ENCODE measurements around the gene PIAS1.
"Not testable (repeated sequence)": the region's sequence is repeated elsewhere in the genome, so short reads cannot be mapped to it uniquely, and the experiment has no call there.

Gene PIAS1

DNA sequence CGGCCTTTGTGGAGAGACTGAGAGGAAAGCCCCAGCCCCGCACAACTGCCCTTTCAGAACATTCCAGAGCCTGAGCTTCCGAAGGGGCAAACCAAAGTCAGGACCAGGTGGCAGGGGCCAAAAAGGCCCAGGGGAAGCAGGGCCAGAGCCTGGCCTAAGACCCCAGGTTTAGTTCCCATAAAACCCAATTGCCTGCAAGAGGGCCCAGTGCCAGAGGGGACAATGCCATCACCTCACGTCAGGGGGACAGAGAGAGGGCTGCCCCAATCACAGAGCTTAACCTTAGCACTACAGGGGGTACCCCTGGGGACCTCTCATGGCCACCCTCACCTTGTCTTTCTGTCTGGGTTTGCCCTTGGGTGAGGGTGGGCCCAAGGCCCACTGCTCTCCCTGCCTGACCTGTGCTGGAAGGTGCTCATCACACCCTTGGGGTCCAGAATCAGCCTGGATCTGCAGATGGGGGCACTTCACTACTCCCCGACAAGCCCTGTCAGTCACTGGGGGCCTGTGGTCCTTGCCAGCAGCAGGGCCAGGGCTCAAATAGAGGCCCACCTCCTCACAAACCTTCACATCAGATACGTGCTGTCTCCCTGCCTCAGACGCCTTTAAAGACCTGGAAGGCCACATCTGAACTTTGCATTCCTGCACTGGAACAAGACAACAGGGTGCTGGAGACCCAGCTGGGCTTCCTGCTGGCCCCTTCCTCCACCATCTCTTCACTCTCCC, 147.2 kb downstream of the PIAS1 start:
- in situ Hi-C loops (cut with HindIII; ENCODE audit: low sequenced_read_pairs): no loop called here

DNA sequence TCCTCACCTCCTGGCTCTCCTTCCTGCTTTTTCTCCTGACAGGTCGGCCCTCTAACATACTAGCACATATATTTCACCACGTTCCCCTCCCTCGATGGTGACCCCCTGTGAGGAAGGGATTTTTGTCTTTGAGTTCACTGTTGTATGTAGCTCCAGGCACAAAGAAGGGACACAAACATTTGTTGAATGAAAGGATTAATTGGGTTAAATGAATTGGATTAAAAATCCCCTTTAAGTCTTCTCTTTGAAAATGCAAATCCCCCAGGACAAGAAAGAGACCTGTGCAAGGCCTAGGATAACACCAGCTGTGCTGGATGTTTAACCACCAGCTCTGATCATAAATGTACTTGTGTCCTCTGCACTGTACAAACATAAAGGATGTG, 147.8 kb downstream of the PIAS1 start:
- in situ Hi-C loops (cut with HindIII; ENCODE audit: low sequenced_read_pairs): no loop called here

GRCh38 chr15:68202994-68203393, 148.9 kb downstream of the PIAS1 start:
- in situ Hi-C loops (cut with HindIII; ENCODE audit: low sequenced_read_pairs): not testable (repeated sequence)

DNA sequence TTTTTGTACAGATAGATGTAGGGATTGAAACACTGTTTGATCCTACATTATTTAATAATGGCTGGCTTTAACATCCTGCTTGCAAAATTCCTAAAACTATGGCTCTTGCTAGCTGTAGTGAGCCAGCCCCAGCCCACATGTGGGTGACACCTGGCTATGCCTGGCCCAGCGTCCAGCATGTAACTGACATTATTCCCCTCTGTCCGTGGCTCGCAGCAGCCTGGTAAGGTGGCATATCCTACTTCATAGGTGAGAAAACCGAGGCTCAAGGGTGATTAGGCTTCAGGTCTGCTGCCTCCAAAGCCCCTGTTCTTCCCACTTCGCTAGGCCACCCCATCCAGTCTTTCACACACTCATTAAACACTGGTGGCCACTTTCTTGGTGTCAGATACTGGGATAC, 149.4 kb downstream of the PIAS1 start:
- in situ Hi-C loops (cut with HindIII; ENCODE audit: low sequenced_read_pairs): no loop called here

GRCh38 chr15:68203956-68204355, 149.8 kb downstream of the PIAS1 start:
- in situ Hi-C loops (cut with HindIII; ENCODE audit: low sequenced_read_pairs): no loop called here

GRCh38 chr15:68204361-68204760, 150.2 kb downstream of the PIAS1 start:
- in situ Hi-C loops (cut with HindIII; ENCODE audit: low sequenced_read_pairs): no loop called here

DNA sequence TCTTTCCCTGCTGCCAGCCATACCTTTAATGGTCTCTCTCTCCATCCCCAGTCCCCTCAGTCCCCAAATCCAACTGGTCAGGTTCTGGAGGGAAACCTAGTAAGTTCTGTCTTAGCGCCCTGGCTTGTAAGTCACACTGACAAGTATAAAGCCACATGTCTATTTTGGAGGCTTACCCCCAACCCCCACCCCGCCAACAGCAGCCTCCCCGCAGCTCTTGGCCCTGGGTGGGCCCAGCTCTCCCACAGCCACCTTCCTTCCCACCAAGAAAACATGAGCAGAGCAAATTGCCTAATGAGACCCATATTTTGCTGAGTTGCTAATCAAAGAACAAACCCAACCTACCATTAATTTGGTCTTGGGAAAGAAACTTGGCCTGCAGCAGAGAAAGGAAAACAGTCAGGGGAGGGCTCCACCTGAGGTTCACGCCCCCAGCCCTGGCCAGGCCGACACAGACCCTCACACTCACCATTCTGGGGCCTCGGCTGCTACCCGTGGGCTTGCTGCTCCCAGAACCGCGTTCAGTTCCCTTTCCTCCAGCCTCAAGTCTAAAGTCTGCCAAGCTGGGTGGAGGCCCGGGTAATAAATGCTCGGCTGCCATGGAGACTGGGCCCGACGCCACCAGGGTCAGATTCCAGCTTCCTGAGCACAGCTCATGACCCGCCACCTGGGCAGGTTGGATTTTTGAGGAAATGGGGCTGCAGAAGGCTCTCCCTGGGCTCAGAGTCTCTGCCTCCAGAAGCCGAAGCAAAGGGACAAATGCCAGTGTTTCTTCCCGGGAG, 150.9 kb downstream of the PIAS1 start, which contains the start of gene CALML4:
CALML4 (minus strand) TSS at position 557 of the 782 bp plus-strand sequence; CDS start at position 472, 85 bp downstream.
- in situ Hi-C loops (cut with HindIII; ENCODE audit: low sequenced_read_pairs): no loop called here

GRCh38 chr15:68205558-68205944, 151.4 kb downstream of the PIAS1 start:
- in situ Hi-C loops (cut with HindIII; ENCODE audit: low sequenced_read_pairs): no loop called here

DNA sequence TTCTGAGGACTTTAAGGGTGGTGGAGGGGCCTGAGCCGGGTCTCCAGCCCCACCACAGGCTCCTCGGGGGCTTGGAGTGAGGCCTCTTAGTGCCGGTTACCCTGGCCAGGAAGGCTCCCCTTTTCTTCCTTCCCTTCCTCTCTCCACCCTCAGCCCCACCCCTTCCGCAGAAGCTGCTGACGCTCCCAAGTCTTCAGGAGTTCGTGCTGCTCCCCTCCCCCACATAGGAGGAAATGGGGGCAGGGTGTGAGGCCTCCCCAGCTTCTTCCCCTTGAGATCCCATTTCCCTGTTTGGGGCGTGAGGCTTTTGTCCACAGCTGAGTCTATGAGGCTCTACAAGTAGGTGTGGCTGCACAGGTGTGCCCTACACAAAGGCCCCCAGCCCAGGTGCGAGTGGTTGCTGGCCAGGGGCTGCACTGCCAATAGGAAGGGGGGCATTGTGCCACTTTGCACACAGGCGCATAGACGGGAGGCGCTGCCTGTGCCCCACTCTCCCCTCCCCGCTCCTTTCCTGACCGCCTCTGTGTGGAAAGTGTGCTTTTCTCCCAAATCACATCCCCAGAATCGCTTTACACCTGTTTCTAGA, 151.9 kb downstream of the PIAS1 start:
- in situ Hi-C loops (cut with HindIII; ENCODE audit: low sequenced_read_pairs): no loop called here

DNA sequence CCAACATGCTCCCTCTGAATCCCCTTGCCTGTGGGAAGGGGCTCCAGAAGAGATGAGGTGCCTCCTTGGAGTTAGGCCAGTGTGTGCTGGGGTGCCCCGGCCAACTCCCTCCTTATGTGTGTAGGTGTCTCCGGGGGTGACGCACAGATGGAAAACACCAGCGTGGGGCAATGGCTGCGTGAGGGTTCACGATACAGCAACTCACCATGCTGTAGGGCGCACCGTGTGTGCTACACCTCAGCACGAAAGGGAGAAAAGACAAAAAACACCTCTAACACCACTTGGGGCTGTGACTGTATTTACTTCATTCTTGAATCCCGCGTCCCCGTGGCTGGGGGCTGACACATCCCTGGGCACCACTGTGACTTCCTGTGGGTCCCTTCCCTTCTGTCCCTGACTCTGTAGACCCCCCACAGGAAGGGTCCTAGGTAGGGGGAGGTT, 152.6 kb downstream of the PIAS1 start:
- in situ Hi-C loops (cut with HindIII; ENCODE audit: low sequenced_read_pairs): no loop called here

DNA sequence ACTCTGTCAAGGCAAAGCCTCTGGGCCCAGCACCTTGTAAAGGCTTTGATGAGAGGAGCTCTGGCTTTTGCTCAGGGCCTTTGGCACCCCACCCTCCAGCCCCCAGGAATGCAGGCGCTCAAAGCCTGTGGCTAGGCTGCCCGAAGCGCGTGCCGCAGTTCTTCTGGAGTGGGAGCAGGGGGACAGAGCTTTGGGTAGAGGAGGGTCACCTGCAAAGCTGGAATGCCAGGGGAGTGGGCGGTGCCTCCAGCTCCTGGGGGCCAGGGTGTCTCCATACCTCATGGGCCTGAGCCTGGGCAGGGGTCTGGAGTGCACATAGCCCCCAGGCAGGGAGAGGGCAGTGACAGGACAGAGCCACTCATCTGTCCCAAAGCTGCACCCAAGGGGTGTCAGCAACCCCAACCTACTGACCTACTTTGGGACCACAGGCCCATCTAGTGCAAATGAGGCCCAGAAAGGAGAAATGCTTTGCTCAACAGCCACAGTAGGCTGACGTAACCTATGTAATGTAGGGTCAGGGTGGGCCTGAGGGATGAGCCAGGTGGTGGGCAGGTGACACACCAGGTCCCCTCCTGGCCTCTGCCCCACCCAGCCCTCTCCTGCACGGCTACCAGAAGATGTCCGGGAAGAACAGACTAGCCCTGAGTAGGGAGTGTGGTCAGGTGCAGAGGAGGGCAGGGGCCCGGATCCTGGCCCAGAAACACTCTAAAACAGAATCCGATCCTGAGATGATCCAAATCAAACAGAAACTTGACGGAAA, 153.2 kb downstream of the PIAS1 start:
- in situ Hi-C loops (cut with HindIII; ENCODE audit: low sequenced_read_pairs): no loop called here

DNA sequence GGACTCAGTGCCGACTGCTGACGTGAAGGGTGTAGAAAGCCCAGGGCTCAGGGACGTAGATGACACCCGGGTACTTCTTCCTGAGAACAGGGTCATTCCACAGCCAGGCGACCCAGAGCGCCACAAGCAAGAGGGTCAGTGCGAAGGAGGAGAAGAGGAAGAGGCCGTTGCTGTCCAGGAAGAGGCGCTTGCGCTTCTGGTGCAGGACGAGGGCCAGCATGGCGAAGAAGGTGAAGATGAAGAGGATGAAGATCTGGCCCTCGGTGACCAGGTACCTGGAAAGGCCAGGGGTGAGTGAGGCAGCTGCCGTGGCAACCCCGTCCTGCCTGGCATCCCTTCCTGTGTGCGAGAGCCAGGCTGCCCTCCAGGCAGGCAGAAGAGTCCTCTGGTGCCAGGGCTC, 154.0 kb downstream of the PIAS1 start:
- in situ Hi-C loops (cut with HindIII; ENCODE audit: low sequenced_read_pairs): no loop called here

DNA sequence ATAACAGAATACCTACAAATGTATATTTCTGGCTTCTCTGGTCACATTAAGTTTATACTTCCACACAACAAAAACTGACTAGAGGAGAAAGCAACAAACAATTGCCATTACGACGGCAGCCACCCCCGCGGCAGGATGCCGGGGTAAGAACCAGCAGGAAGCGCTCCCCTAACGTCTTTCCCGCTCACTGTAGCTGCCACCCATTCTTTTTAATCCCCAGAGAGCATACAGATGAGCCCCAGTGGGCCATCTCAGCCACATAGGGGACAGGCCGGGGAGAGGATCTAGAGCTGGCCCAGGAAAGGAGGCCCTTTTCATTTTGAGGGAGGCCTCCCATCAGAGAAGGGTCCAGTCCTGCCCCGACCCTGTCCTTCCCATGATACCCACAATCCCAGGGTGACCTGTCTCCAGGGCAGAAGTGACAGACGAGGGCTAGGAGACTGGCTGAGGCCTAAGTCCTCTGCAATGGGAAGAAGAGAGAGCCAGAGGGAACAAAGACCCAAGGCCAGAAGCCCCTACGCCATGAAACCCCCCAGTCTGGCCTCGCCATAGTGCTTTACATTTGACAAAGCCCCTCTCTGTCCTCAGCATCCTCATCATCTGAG, 154.6 kb downstream of the PIAS1 start:
- in situ Hi-C loops (cut with HindIII; ENCODE audit: low sequenced_read_pairs): no loop called here

DNA sequence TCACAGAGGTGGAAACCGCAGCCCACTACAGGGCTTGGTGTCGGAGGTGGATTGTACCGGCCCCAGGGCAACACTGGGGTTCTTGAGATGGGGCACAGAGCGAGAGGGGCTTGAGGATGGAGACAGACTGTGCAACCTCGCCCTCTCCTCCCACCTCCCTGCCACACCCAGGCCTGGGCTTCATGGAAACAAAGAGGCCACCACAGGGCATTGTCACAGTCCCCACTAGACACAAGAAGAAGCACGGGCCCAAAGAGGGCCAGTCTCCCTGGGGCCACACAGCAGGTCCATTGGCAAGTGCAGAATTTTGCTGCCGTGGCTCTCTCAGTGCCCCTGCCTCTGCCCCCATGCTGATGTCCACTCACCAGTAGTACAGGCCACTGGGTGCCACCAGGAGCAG, 155.2 kb downstream of the PIAS1 start:
- in situ Hi-C loops (cut with HindIII; ENCODE audit: low sequenced_read_pairs): no loop called here

DNA sequence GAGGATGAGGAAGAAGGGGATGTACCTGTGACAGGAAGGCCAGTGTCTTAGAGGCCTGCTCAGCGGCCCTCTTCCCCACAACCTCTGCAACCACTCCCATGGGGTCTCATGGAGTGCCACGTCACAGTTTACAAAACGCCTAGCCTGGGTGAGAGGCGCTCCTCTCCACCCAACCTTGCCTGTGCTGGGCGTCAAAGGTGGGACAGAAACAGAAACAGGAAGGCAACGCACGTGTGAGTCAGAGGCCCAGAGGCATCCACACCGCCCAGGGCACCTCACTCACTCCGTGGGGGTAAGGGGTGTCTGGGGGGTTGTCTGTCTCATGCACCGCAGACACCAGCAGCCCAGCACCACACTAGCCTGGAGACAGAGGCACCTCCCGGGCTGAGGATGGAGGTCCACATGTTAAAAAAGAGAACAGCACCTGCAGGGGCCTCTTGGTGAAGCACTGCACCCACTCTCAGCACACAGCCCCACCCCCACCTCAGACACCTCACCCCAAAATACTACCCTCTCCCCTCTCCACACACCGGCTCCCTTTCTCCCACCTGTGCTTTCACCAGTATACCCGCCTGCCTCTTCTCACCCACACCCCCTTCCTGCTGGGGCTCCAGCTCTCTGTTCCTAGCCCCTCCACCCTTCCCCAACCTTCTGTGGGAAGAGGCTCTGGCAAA, 155.8 kb downstream of the PIAS1 start:
- in situ Hi-C loops (cut with HindIII; ENCODE audit: low sequenced_read_pairs): no loop called here

DNA sequence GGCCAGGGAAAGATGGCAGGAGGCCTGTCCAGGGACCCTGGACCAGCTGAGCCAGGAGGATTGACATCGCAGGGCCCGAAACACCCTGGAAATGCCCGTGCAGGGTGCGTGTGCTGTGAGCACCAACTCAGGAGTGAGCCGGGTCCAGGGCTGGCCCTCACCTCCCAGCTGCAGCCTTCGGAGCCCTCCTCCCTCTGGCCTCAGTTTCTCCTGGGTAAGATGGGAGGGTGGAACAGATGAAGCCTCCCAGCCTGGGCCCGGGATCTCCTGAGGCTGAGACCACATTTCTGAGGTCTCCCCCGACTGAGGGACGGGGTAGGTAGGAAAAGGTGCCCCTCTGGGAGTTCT, 156.3 kb downstream of the PIAS1 start:
- in situ Hi-C loops (cut with HindIII; ENCODE audit: low sequenced_read_pairs): no loop called here

GRCh38 chr15:68210821-68211655, 156.9 kb downstream of the PIAS1 start:
- in situ Hi-C loops (cut with HindIII; ENCODE audit: low sequenced_read_pairs): no loop called here

DNA sequence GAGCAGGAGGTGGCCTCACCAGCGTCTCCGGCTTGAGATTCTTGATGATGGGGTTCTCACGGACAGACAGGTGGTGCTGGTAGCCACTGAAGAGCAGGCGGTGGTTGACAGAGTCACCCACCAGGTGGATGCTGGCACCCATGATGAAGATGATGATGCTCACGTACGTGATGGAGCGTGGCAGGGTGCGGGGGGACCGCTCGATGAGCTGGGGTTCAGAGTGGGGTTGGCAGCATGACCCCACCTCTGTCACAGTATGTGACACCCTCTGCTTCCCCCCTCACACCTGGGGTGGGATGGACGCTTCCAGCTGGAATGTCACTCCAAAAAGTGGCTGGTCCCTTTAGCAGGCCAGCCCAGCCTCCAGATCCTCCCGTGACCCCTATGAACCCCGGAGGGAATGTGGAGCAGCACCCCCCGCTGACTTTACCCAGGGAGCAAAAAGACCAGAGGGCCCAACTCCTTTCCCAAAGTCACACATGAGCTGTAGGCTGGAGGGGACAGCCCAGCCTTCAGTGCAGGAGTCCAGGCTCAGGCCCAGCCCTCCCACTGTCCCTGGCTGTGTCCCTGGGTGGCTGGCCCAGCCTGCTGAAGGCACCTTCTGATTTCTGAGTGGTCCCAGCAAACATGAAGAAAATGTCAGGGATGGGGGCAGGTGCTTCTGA, 157.7 kb downstream of the PIAS1 start:
- in situ Hi-C loops (cut with HindIII; ENCODE audit: low sequenced_read_pairs): no loop called here

GRCh38 chr15:68213491-68213845, 159.4 kb downstream of the PIAS1 start:
- in situ Hi-C loops (cut with HindIII; ENCODE audit: low sequenced_read_pairs): not testable (repeated sequence)

All from endothelial cell of hepatic sinusoid (primary cell).